Neural progenitor cell (in vitro differentiated cells): Measurements from ENCODE around the gene UBXN7.

Experiments
- CTCF ChIP-seq: fragments of 200-600 bp; sonication (generic); IDR thresholded peaks from 2 replicates; pipeline ENCODE4 v1.5.1; 2017; ENCODE audit warnings: antibody characterized with exemption, mild to moderate bottlenecking
- EZH2 ChIP-seq: fragments of 200-600 bp; sonication (generic); IDR thresholded peaks from 2 replicates; pipeline ENCODE4 v1.6.1; 2017; ENCODE audit warnings: antibody characterized with exemption, mild to moderate bottlenecking, moderate library complexity
- EZH2phosphoT487 ChIP-seq: fragments of 200-600 bp; sonication (generic); IDR thresholded peaks from 2 replicates; pipeline ENCODE4 v1.6.1; 2017; ENCODE audit warnings: antibody characterized with exemption

DNA sequence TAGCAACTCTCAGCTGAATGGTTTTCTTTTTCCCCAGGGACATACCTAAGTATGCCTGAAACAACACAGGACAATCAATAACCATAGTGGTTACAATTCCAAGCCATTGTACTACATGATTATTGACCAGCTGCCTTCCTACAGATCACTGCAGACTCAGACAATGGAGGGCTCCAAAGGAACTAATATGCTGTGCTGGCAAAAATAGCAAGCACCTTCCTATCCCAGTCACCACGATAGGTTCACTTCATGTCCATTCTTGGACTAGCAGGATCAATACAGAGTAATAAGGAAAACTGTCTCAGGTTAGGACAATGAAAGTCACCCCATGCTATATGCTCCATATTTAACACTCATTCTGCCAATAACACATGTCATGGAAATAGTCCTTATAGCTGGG, 76.6 kb downstream of the UBXN7 start:
- no peak for TF ChIP-seq CTCF
- no peak for TF ChIP-seq EZH2
- TF ChIP-seq EZH2phosphoT487, result no peak
